WI38 (cell line): ENCODE results near the gene ANKS1B.

Source experiments
- H3K4me3 ChIP-seq: 2 replicates; pipeline ENCODE4 v1.5.1; 2011; ENCODE audit warnings: low read depth, mild to moderate bottlenecking, control low read depth, low read length
- CTCF ChIP-seq: IDR thresholded peaks from 2 replicates; pipeline ENCODE4 v1.5.1; 2012; ENCODE audit warnings: low read depth, mild to moderate bottlenecking, control low read depth, low read length

Gene ANKS1B

GRCh38 chr12:99498756-99499155 is 486.0 kb downstream of the ANKS1B start:
- no peak overlapping the region for H3K4me3 ChIP-seq
- no peak for TF ChIP-seq CTCF

GRCh38 chr12:99495799-99496198 is 488.9 kb downstream of the ANKS1B start:
- no peak overlapping the region for H3K4me3 ChIP-seq
- TF ChIP-seq CTCF: no peak

GRCh38 chr12:99493197-99493596 is 491.5 kb downstream of the ANKS1B start:
- TF ChIP-seq CTCF: no peak
- H3K4me3 ChIP-seq: no peak overlapping the region

GRCh38 chr12:99486277-99486676 is 498.5 kb downstream of the ANKS1B start:
- no peak overlapping the region for H3K4me3 ChIP-seq
- TF ChIP-seq CTCF: no peak

- H3K4me3 ChIP-seq: no peak overlapping the region
- no peak for TF ChIP-seq CTCF
Observed at GRCh38 chr12:99479149-99479548, 505.6 kb downstream of the ANKS1B start.

- TF ChIP-seq CTCF: no peak
Observed at GRCh38 chr12:99476956-99477355, 507.8 kb downstream of the ANKS1B start.

GRCh38 chr12:99455350-99456035 is 529.2 kb downstream of the ANKS1B start:
- H3K4me3 ChIP-seq: no peak overlapping the region

More at GRCh38 chr12:99476956-99477355, 507.8 kb downstream of the ANKS1B start:
- H3K4me3 ChIP-seq: no peak overlapping the region

More at GRCh38 chr12:99455350-99456035, 529.2 kb downstream of the ANKS1B start:
- no peak for TF ChIP-seq CTCF
